ENCODE measurements around the gene KCNAB1.

Gene KCNAB1

DNA sequence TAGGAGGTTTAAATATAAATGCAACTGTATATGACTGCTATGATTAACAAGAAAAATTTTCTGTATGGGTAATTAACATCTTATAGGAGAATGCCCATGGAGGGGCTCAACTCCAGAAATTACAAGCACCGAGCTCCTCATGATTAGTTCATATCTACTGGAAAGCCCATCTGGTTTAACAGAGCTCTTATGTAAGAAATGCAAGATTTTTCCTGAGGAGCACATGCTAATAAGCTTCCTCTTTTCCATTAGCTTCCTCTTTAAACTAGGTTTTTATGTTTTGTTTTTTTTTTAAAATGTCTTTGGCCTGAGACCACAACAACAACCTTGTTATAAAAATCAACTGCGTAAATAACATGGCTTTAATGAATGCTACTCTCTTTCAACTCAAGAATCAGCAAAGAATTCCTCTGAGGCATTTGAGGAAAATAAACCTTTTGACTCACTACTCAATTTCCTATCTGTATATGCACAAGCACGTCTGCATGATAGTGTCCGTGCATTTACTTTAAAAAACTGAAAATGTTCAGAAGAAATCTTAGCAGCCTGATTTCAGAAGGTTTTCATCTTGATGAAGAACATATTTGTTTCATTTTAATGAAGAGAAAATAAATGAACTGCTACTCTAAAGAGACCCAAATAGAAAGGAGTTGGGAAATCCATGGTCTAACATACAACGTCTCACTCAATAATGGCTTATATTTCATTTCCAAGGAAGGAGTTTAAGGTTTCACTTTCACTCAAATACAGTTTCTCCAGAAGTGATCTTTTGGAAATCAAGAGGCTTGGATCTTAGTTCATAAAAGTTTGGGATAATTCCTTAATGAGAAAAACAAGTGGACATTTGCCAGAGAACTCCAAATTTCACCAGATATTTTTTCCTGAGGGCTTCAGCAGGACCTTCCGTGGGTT, 180.8 kb downstream of the KCNAB1 start:
- H3K9me3 ChIP-seq (ENCODE audit: control insufficient read depth in 5 of 5, low read length in 5 of 5): no peaks in the 10 kb centered on the region
- H3K27ac ChIP-seq (ENCODE audit: low read depth, low read length): no peak overlapping the region
- peaks cover 5 to 60% (median 24%) of the 10 kb centered on the region in 5 donors for H3K4me1 ChIP-seq (ENCODE audit: control insufficient read depth in 5 of 5, insufficient read depth in 5 of 5, low read length in 5 of 5)
- H3K36me3 ChIP-seq (ENCODE audit: control insufficient read depth in 5 of 5, insufficient read depth in 5 of 5, low read length in 5 of 5): no peaks in the 10 kb centered on the region
- no peaks in the 10 kb centered on the region for H3K27me3 ChIP-seq (ENCODE audit: control insufficient read depth in 5 of 5, insufficient read depth in 4 of 5, low read length in 5 of 5)
- H3K9ac ChIP-seq (ENCODE audit: low read length in 5 of 5): peak overlapping the region in 2 of 5 donors; percentile 6 to 22
- H3K4me3 ChIP-seq (ENCODE audit: low read depth in 1 of 5, low read length in 5 of 5): peak overlapping the region in 3 of 5 donors; percentile 32 to 40 (median 35)

GRCh38 chr3:156303001-156303707, 182.8 kb downstream of the KCNAB1 start:
- Histone ChIP-seq H3K27ac (ENCODE audit: low read depth, low read length) (peak overlapping the region; percentile 4), H3K4me3 (ENCODE audit: low read depth in 1 of 5, low read length in 5 of 5) (no peak overlapping the region), H3K9me3 (ENCODE audit: control insufficient read depth in 5 of 5, low read length in 5 of 5) (no peaks in the 10 kb centered on the region), H3K9ac (ENCODE audit: low read length in 5 of 5) (no peak overlapping the region), H3K4me1 (ENCODE audit: control insufficient read depth in 5 of 5, insufficient read depth in 5 of 5, low read length in 5 of 5) (peaks cover 5 to 60% (median 24%) of the 10 kb centered on the region in 5 donors), H3K36me3 (ENCODE audit: control insufficient read depth in 5 of 5, insufficient read depth in 5 of 5, low read length in 5 of 5) (no peaks in the 10 kb centered on the region), H3K27me3 (ENCODE audit: control insufficient read depth in 5 of 5, insufficient read depth in 4 of 5, low read length in 5 of 5) (no peaks in the 10 kb centered on the region)

DNA sequence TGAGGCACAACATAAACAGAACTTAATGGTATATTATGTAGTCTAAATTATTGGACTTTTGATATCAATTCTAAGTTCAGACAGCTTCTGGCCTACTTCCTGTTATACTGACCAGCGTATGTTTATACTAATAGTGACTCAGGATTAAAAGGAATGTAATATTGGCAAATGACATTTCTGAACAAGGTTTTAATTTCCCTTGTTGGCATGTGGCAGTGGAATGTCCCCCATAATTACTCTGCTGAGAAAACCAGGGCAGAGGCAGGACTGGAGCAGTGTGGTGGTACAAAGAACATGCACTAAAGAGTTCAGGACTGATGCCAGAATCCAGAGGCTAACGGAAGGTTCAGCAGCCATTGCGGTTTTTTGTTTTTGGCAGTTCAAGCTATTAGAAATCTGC, 184.0 kb downstream of the KCNAB1 start:
- Histone ChIP-seq H3K9ac (ENCODE audit: low read length in 5 of 5) (no peak overlapping the region), H3K36me3 (ENCODE audit: control insufficient read depth in 5 of 5, insufficient read depth in 5 of 5, low read length in 5 of 5) (no peaks in the 10 kb centered on the region), H3K4me3 (ENCODE audit: low read depth in 1 of 5, low read length in 5 of 5) (no peak overlapping the region), H3K27me3 (ENCODE audit: control insufficient read depth in 5 of 5, insufficient read depth in 4 of 5, low read length in 5 of 5) (no peaks in the 10 kb centered on the region), H3K4me1 (ENCODE audit: control insufficient read depth in 5 of 5, insufficient read depth in 5 of 5, low read length in 5 of 5) (peaks cover 5 to 57% (median 24%) of the 10 kb centered on the region in 5 donors), H3K9me3 (ENCODE audit: control insufficient read depth in 5 of 5, low read length in 5 of 5) (no peaks in the 10 kb centered on the region), H3K27ac (ENCODE audit: low read depth, low read length) (no peak overlapping the region)

DNA sequence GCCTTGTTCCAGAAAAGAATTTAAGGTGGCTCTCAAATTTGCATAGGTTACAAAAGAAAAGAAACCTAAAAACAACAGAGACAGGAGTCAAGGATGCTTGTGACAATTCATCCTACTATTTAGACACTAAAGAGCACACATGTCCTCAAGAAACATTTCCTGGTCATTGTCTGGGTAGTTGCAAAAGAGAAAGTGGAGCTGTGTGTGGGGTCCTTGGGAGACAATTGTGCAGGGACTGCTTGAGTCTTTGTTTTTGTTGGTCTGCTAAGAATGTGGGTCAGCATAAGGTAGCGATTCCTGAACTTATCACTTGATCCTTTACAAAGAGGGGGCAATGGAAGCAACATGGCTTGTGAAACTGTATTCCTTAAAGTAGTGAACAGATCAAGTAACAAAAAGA, 185.3 kb downstream of the KCNAB1 start:
- Histone ChIP-seq H3K4me3 (ENCODE audit: low read depth in 1 of 5, low read length in 5 of 5) (no peak overlapping the region), H3K4me1 (ENCODE audit: control insufficient read depth in 5 of 5, insufficient read depth in 5 of 5, low read length in 5 of 5) (peaks cover 5 to 46% (median 20%) of the 10 kb centered on the region in 5 donors), H3K9ac (ENCODE audit: low read length in 5 of 5) (no peak overlapping the region)

GRCh38 chr3:156307704-156308103, 187.3 kb downstream of the KCNAB1 start:
- Histone ChIP-seq H3K36me3 (ENCODE audit: control insufficient read depth in 5 of 5, insufficient read depth in 5 of 5, low read length in 5 of 5) (no peaks in the 10 kb centered on the region), H3K27ac (ENCODE audit: low read depth, low read length) (no peak overlapping the region), H3K4me1 (ENCODE audit: control insufficient read depth in 5 of 5, insufficient read depth in 5 of 5, low read length in 5 of 5) (peaks cover 3 to 27% (median 9%) of the 10 kb centered on the region in 5 donors), H3K4me3 (ENCODE audit: low read depth in 1 of 5, low read length in 5 of 5) (no peak overlapping the region), H3K27me3 (ENCODE audit: control insufficient read depth in 5 of 5, insufficient read depth in 4 of 5, low read length in 5 of 5) (no peaks in the 10 kb centered on the region), H3K9me3 (ENCODE audit: control insufficient read depth in 5 of 5, low read length in 5 of 5) (no peaks in the 10 kb centered on the region), H3K9ac (ENCODE audit: low read length in 5 of 5) (no peak overlapping the region)

More for the DNA sequence above, 185.3 kb downstream of the KCNAB1 start:
- Histone ChIP-seq H3K36me3 (ENCODE audit: control insufficient read depth in 5 of 5, insufficient read depth in 5 of 5, low read length in 5 of 5) (no peaks in the 10 kb centered on the region), H3K27me3 (ENCODE audit: control insufficient read depth in 5 of 5, insufficient read depth in 4 of 5, low read length in 5 of 5) (no peaks in the 10 kb centered on the region), H3K9me3 (ENCODE audit: control insufficient read depth in 5 of 5, low read length in 5 of 5) (no peaks in the 10 kb centered on the region), H3K27ac (ENCODE audit: low read depth, low read length) (no peak overlapping the region)

DNA sequence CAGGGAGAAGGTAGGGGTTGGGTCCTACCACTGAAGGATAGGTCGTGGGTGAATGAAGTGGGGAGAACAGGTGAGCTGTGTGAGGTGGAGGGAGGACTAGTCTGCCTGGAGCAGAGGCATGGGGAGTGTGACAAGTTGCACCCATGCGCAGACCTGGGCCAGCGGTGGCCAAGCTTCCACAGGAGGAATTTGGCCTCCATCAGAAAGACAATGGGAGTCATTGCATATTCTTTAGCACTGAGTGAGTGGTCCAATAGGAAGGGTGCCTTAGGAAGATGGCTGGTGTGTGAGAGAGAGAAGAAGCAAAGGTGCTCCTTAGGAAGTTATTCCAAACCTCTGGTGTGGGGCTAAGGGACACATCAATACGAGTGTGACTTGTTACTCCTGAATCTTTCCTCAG, 191.1 kb downstream of the KCNAB1 start:
- H3K36me3 ChIP-seq (ENCODE audit: control insufficient read depth in 5 of 5, insufficient read depth in 5 of 5, low read length in 5 of 5): no peaks in the 10 kb centered on the region
- no peaks in the 10 kb centered on the region for H3K9me3 ChIP-seq (ENCODE audit: control insufficient read depth in 5 of 5, low read length in 5 of 5)
- no peaks in the 10 kb centered on the region for H3K4me1 ChIP-seq (ENCODE audit: control insufficient read depth in 5 of 5, insufficient read depth in 5 of 5, low read length in 5 of 5)
- H3K27ac ChIP-seq (ENCODE audit: low read depth, low read length): no peak overlapping the region
- H3K9ac ChIP-seq (ENCODE audit: low read length in 5 of 5): no peak overlapping the region
- H3K4me3 ChIP-seq (ENCODE audit: low read depth in 1 of 5, low read length in 5 of 5): no peak overlapping the region
- H3K27me3 ChIP-seq (ENCODE audit: control insufficient read depth in 5 of 5, insufficient read depth in 4 of 5, low read length in 5 of 5): no peaks in the 10 kb centered on the region

- Histone ChIP-seq H3K27ac (ENCODE audit: low read depth, low read length) (no peak overlapping the region), H3K9me3 (ENCODE audit: control insufficient read depth in 5 of 5, low read length in 5 of 5) (no peaks in the 10 kb centered on the region), H3K36me3 (ENCODE audit: control insufficient read depth in 5 of 5, insufficient read depth in 5 of 5, low read length in 5 of 5) (no peaks in the 10 kb centered on the region), H3K4me3 (ENCODE audit: low read depth in 1 of 5, low read length in 5 of 5) (no peak overlapping the region), H3K27me3 (ENCODE audit: control insufficient read depth in 5 of 5, insufficient read depth in 4 of 5, low read length in 5 of 5) (no peaks in the 10 kb centered on the region), H3K4me1 (ENCODE audit: control insufficient read depth in 5 of 5, insufficient read depth in 5 of 5, low read length in 5 of 5) (no peaks in the 10 kb centered on the region), H3K9ac (ENCODE audit: low read length in 5 of 5) (no peak overlapping the region)
Observed at GRCh38 chr3:156311930-156312329, 191.6 kb downstream of the KCNAB1 start.

GRCh38 chr3:156316076-156316475, 195.7 kb downstream of the KCNAB1 start:
- H3K36me3 ChIP-seq (ENCODE audit: control insufficient read depth in 5 of 5, insufficient read depth in 5 of 5, low read length in 5 of 5): no peaks in the 10 kb centered on the region
- H3K4me1 ChIP-seq (ENCODE audit: control insufficient read depth in 5 of 5, insufficient read depth in 5 of 5, low read length in 5 of 5): no peaks in the 10 kb centered on the region
- no peaks in the 10 kb centered on the region for H3K9me3 ChIP-seq (ENCODE audit: control insufficient read depth in 5 of 5, low read length in 5 of 5)
- H3K27ac ChIP-seq (ENCODE audit: low read depth, low read length): no peak overlapping the region
- H3K27me3 ChIP-seq (ENCODE audit: control insufficient read depth in 5 of 5, insufficient read depth in 4 of 5, low read length in 5 of 5): no peaks in the 10 kb centered on the region
- no peak overlapping the region for H3K9ac ChIP-seq (ENCODE audit: low read length in 5 of 5)
- H3K4me3 ChIP-seq (ENCODE audit: low read depth in 1 of 5, low read length in 5 of 5): no peak overlapping the region

DNA sequence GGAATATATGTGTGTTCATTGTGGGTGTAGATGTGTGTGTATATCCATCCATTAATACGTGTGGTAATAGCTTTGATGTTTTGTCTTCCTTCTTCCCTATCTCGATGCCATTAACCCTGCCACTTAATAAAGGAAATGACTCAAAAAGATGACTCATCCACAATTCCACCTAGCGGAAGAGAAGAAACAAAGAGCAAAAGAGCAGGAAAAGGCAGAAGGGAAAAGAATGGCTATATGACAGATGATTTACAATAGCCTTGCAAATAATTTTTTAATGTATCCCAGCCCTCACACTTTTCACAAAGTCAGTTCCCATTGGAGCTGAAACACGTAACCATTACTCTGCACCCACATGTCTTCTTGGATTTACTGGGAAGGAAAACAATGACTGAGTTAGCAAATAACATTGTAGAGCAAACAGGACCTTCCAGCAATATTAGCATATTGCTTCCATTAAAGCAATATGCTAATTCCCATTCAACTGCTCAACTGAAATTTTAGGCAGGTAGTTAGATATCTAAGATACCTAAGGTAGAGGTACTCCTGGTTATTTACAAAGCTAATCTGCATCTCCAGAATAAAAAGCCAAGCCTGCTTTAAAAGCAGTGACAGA, 197.2 kb downstream of the KCNAB1 start:
- no peak overlapping the region for H3K27ac ChIP-seq (ENCODE audit: low read depth, low read length)
- H3K4me3 ChIP-seq (ENCODE audit: low read depth in 1 of 5, low read length in 5 of 5): no peak overlapping the region
- H3K27me3 ChIP-seq (ENCODE audit: control insufficient read depth in 5 of 5, insufficient read depth in 4 of 5, low read length in 5 of 5): no peaks in the 10 kb centered on the region
- H3K36me3 ChIP-seq (ENCODE audit: control insufficient read depth in 5 of 5, insufficient read depth in 5 of 5, low read length in 5 of 5): no peaks in the 10 kb centered on the region
- no peak overlapping the region for H3K9ac ChIP-seq (ENCODE audit: low read length in 5 of 5)
- H3K9me3 ChIP-seq (ENCODE audit: control insufficient read depth in 5 of 5, low read length in 5 of 5): no peaks in the 10 kb centered on the region
- no peaks in the 10 kb centered on the region for H3K4me1 ChIP-seq (ENCODE audit: control insufficient read depth in 5 of 5, insufficient read depth in 5 of 5, low read length in 5 of 5)

- Histone ChIP-seq H3K4me1 (ENCODE audit: control insufficient read depth in 5 of 5, insufficient read depth in 5 of 5, low read length in 5 of 5) (no peaks in the 10 kb centered on the region), H3K27me3 (ENCODE audit: control insufficient read depth in 5 of 5, insufficient read depth in 4 of 5, low read length in 5 of 5) (no peaks in the 10 kb centered on the region), H3K4me3 (ENCODE audit: low read depth in 1 of 5, low read length in 5 of 5) (no peak overlapping the region), H3K9ac (ENCODE audit: low read length in 5 of 5) (no peak overlapping the region), H3K36me3 (ENCODE audit: control insufficient read depth in 5 of 5, insufficient read depth in 5 of 5, low read length in 5 of 5) (no peaks in the 10 kb centered on the region), H3K9me3 (ENCODE audit: control insufficient read depth in 5 of 5, low read length in 5 of 5) (no peaks in the 10 kb centered on the region), H3K27ac (ENCODE audit: low read depth, low read length) (no peak overlapping the region)
Observed at GRCh38 chr3:156321945-156322344, 201.6 kb downstream of the KCNAB1 start.
